ENCODE data around the gene ZNF644.

GRCh38 chr1:91045284-91045683 is 23.4 kb upstream of the ZNF644 start:
- no peak for TF ChIP-seq MAX (CRISPR knock-in tag; IDR thresholded peaks at IDR 0.05)
- TF ChIP-seq CTCF (IDR thresholded peaks at IDR 0.05) = no peak
- TF ChIP-seq E2F5 (CRISPR knock-in tag; IDR thresholded peaks at IDR 0.05) = no peak
- TF ChIP-seq GRHL2 (CRISPR knock-in tag; IDR thresholded peaks at IDR 0.05; ENCODE audit: insufficient replicate concordance, severe bottlenecking) = no peak
- TF ChIP-seq, protein P1, sequence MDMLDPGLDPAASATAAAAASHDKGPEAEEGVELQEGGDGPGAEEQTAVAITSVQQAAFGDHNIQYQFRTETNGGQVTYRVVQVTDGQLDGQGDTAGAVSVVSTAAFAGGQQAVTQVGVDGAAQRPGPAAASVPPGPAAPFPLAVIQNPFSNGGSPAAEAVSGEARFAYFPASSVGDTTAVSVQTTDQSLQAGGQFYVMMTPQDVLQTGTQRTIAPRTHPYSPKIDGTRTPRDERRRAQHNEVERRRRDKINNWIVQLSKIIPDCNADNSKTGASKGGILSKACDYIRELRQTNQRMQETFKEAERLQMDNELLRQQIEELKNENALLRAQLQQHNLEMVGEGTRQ (CRISPR knock-in tag; IDR thresholded peaks at IDR 0.05) = no peak
- no peak for TF ChIP-seq AFF4 (CRISPR knock-in tag; IDR thresholded peaks at IDR 0.05; ENCODE audit: borderline replicate concordance)
- TF ChIP-seq RELA (CRISPR knock-in tag; IDR thresholded peaks at IDR 0.05; ENCODE audit: borderline replicate concordance) = no peak
- TF ChIP-seq CBFB (CRISPR knock-in tag; IDR thresholded peaks at IDR 0.05; ENCODE audit: low read depth) = no peak
- no peak for TF ChIP-seq FOXJ3 (CRISPR knock-in tag; IDR thresholded peaks at IDR 0.05; ENCODE audit: borderline replicate concordance)

All from WTC11 (cell line).